SK-N-SH treated with all-trans-retinoic acid at 6 μM for 48 hours (cell line): Measurements from ENCODE around the gene EPHX1.

Experiments used
- OSR1 ChIP-seq: fragments of 250-450 bp; sonication (Bioruptor Pico); IDR thresholded peaks from 2 replicates; pipeline ENCODE4 v1.8.0; 2022; ENCODE audit warnings: moderate library complexity, mild to moderate bottlenecking, inconsistent platforms
- PATZ1 ChIP-seq: fragments of 250-450 bp; sonication (Bioruptor Pico); IDR thresholded peaks from 2 replicates; pipeline ENCODE4 v1.8.0; 2020; ENCODE audit warnings: mild to moderate bottlenecking, moderate library complexity, borderline replicate concordance
- POU6F1 ChIP-seq: fragments of 250-450 bp; sonication (Bioruptor Pico); IDR thresholded peaks from 2 replicates; pipeline ENCODE4 v1.8.0; 2021; ENCODE audit warnings: low read depth, mild to moderate bottlenecking, moderate library complexity, borderline replicate concordance
- PPARA ChIP-seq: fragments of 250-450 bp; sonication (Bioruptor Pico); IDR thresholded peaks from 2 replicates; pipeline ENCODE4 v1.5.0; 2020; ENCODE audit warnings: mild to moderate bottlenecking, borderline replicate concordance
- RARB ChIP-seq: fragments of 250-450 bp; sonication (Bioruptor Pico); IDR thresholded peaks from 2 replicates; pipeline ENCODE4 v1.8.0; 2021; ENCODE audit warnings: mild to moderate bottlenecking, moderate library complexity
- SNAI2 ChIP-seq: fragments of 250-450 bp; sonication (Bioruptor Pico); IDR thresholded peaks from 2 replicates; pipeline ENCODE4 v1.5.0; 2020; ENCODE audit warnings: mild to moderate bottlenecking, moderate library complexity
- ZFP3 ChIP-seq: fragments of 250-450 bp; sonication (Bioruptor Pico); IDR thresholded peaks from 2 replicates; pipeline ENCODE4 v1.5.0; 2020; ENCODE audit warnings: mild to moderate bottlenecking, moderate library complexity
- ZFP30 ChIP-seq: fragments of 450-650 bp; formaldehyde crosslinking; IDR thresholded peaks from 2 replicates; pipeline ENCODE4 v1.5.0; 2022; ENCODE audit warnings: mild to moderate bottlenecking, moderate library complexity
- ZNF70 ChIP-seq: fragments of 450-650 bp; formaldehyde crosslinking; IDR thresholded peaks from 2 replicates; pipeline ENCODE4 v1.5.0; 2020; ENCODE audit warnings: mild to moderate bottlenecking, moderate library complexity
- ZNF8 ChIP-seq: fragments of 450-650 bp; formaldehyde crosslinking; IDR thresholded peaks from 2 replicates; pipeline ENCODE4 v1.5.0; 2020; ENCODE audit warnings: mild to moderate bottlenecking, moderate library complexity
- TF ChIP-seq, protein P1 (sequence below): fragments of 250-450 bp; sonication (Bioruptor Pico); IDR thresholded peaks from 2 replicates; pipeline ENCODE4 v1.5.1; 2020; ENCODE audit warnings: low read depth, mild to moderate bottlenecking, moderate library complexity

GRCh38 chr1:225780630-225781029, 29.3 kb upstream of the EPHX1 start:
- TF ChIP-seq PATZ1 (CRISPR knock-in tag) (no peak), ZFP3 (CRISPR knock-in tag) (no peak), SNAI2 (no peak), OSR1 (CRISPR knock-in tag) (no peak), ZNF8 (CRISPR knock-in tag) (no peak), ZFP30 (no peak), RARB (CRISPR knock-in tag) (no peak), ZNF70 (CRISPR knock-in tag) (no peak), PPARA (CRISPR knock-in tag) (no peak), POU6F1 (CRISPR knock-in tag) (no peak)
- TF ChIP-seq, protein P1, sequence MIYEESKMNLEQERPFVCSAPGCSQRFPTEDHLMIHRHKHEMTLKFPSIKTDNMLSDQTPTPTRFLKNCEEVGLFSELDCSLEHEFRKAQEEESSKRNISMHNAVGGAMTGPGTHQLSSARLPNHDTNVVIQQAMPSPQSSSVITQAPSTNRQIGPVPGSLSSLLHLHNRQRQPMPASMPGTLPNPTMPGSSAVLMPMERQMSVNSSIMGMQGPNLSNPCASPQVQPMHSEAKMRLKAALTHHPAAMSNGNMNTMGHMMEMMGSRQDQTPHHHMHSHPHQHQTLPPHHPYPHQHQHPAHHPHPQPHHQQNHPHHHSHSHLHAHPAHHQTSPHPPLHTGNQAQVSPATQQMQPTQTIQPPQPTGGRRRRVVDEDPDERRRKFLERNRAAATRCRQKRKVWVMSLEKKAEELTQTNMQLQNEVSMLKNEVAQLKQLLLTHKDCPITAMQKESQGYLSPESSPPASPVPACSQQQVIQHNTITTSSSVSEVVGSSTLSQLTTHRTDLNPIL, result no peak
